ENCODE results near the gene CHIC2. TPM values are rescaled to one million over a fixed set of nuclear protein-coding genes. Genes with fewer than 3 reads are reported as not detected.

Gene CHIC2
- polyA plus RNA-seq, 1 donor, result 35.1 TPM

GRCh38 chr4:54094451-54094850 lies 30.0 kb upstream of the CHIC2 start:
- no peak for DNase-seq

- DNase-seq, result no peak
Measured at GRCh38 chr4:54093324-54094240, 29.2 kb upstream of the CHIC2 start.

GRCh38 chr4:54092405-54093323 lies 28.3 kb upstream of the CHIC2 start:
- no peak for DNase-seq

- DNase-seq, result peak; percentile 68
Measured at GRCh38 chr4:54091637-54092404, 27.4 kb upstream of the CHIC2 start.

- DNase-seq, result no peak
Measured at GRCh38 chr4:54090804-54091623, 26.6 kb upstream of the CHIC2 start.

GRCh38 chr4:54090404-54090803 lies 26.0 kb upstream of the CHIC2 start:
- DNase-seq, result no peak

- DNase-seq, result no peak
Measured at GRCh38 chr4:54089875-54090274, 25.5 kb upstream of the CHIC2 start.

- no peak for DNase-seq
Measured at GRCh38 chr4:54085284-54085683, 20.9 kb upstream of the CHIC2 start.

GRCh38 chr4:54082168-54082567 lies 17.8 kb upstream of the CHIC2 start:
- DNase-seq, result no peak

- DNase-seq, result no peak
Measured at GRCh38 chr4:54077812-54078211, 13.4 kb upstream of the CHIC2 start.

- no peak for DNase-seq
Measured at GRCh38 chr4:54076673-54077072, 12.3 kb upstream of the CHIC2 start.

- no peak for DNase-seq
Measured at GRCh38 chr4:54074381-54074780, 10.0 kb upstream of the CHIC2 start.

GRCh38 chr4:54073271-54073880 lies 9.0 kb upstream of the CHIC2 start:
- DNase-seq, result no peak

GRCh38 chr4:54067166-54067565 lies 2.8 kb upstream of the CHIC2 start:
- no peak for DNase-seq

- no peak for DNase-seq
Measured at GRCh38 chr4:54066718-54067129, 2.3 kb upstream of the CHIC2 start.

- no peak for DNase-seq
Measured at GRCh38 chr4:54066088-54066415, 1.6 kb upstream of the CHIC2 start.

GRCh38 chr4:54065282-54066087 lies 1.1 kb upstream of the CHIC2 start:
- no peak for DNase-seq

GRCh38 chr4:54063737-54064316 lies 578 bp downstream of the CHIC2 start:
- peak; percentile 32 for DNase-seq

- DNase-seq, result peak; percentile 31
Measured at GRCh38 chr4:54063229-54063628, 1.2 kb downstream of the CHIC2 start.

- no peak for DNase-seq
Measured at GRCh38 chr4:54062392-54062791, 2.0 kb downstream of the CHIC2 start.
